GM19468 (cell line): ENCODE data around the gene TMEM201.
"Not testable (repeated sequence)": the region's sequence is repeated elsewhere in the genome, so short reads cannot be mapped to it uniquely, and the experiment has no call there.

Experiments
- ATAC-seq: cut with Tn5 transposase; IDR thresholded peaks from one replicate; pipeline ENCODE4 v1.9.1; 2021; ENCODE audit warnings: mild to moderate bottlenecking, moderate library complexity, moderate number of reproducible peaks; ENCODE audit not compliant: unreplicated experiment; ENCODE audit errors: extremely low read depth

Gene TMEM201

GRCh38 chr1:9588551-9589143, at the start of gene TMEM201:
TSS of gene TMEM201 (plus strand) at chr1:9588911. CDS start at chr1:9588931, 20 bp downstream.
- peak; percentile 52 for ATAC-seq

GRCh38 chr1:9539165-9539828, 49.4 kb upstream of the TMEM201 start, which contains the start of gene SLC25A33:
TSS of gene SLC25A33 (plus strand) at chr1:9539465. CDS start at chr1:9539692, 227 bp downstream.
- peak; percentile 96 for ATAC-seq

- no peak for ATAC-seq
Measured at GRCh38 chr1:9539829-9540550, 48.7 kb upstream of the TMEM201 start.

- ATAC-seq: no peak
Measured at GRCh38 chr1:9542430-9542829, 46.3 kb upstream of the TMEM201 start.

- ATAC-seq: no peak
Measured at GRCh38 chr1:9544926-9545325, 43.8 kb upstream of the TMEM201 start.

- ATAC-seq: no peak
Measured at GRCh38 chr1:9549955-9550546, 38.7 kb upstream of the TMEM201 start.

GRCh38 chr1:9551984-9552383, 36.7 kb upstream of the TMEM201 start:
- ATAC-seq: no peak

GRCh38 chr1:9553736-9554144, 35.0 kb upstream of the TMEM201 start:
- no peak for ATAC-seq

GRCh38 chr1:9555942-9556341, 32.8 kb upstream of the TMEM201 start:
- no peak for ATAC-seq

GRCh38 chr1:9557624-9558023, 31.1 kb upstream of the TMEM201 start:
- no peak for ATAC-seq

- no peak for ATAC-seq
Measured at GRCh38 chr1:9558271-9558945, 30.3 kb upstream of the TMEM201 start.

GRCh38 chr1:9558946-9559545, 29.7 kb upstream of the TMEM201 start:
- ATAC-seq: no peak

- ATAC-seq: no peak
Measured at GRCh38 chr1:9559673-9560072, 29.0 kb upstream of the TMEM201 start.

- ATAC-seq: not testable (repeated sequence)
Measured at GRCh38 chr1:9560090-9560489, 28.6 kb upstream of the TMEM201 start.

GRCh38 chr1:9561429-9561828, 27.3 kb upstream of the TMEM201 start:
- ATAC-seq: no peak

GRCh38 chr1:9569267-9569666, 19.4 kb upstream of the TMEM201 start:
- ATAC-seq: no peak

GRCh38 chr1:9570886-9571529, 17.7 kb upstream of the TMEM201 start:
- ATAC-seq: not testable (repeated sequence)

GRCh38 chr1:9573723-9574122, 15.0 kb upstream of the TMEM201 start:
- ATAC-seq: no peak

- ATAC-seq: no peak
Measured at GRCh38 chr1:9575486-9575885, 13.2 kb upstream of the TMEM201 start.
